ENCODE results near the gene PDZD8. TPM values are rescaled to one million over a fixed set of nuclear protein-coding genes. Genes with fewer than 3 reads are reported as not detected.

Gene PDZD8
- total RNA-seq, 1 donor from 2014 or later: 31.7 TPM

DNA sequence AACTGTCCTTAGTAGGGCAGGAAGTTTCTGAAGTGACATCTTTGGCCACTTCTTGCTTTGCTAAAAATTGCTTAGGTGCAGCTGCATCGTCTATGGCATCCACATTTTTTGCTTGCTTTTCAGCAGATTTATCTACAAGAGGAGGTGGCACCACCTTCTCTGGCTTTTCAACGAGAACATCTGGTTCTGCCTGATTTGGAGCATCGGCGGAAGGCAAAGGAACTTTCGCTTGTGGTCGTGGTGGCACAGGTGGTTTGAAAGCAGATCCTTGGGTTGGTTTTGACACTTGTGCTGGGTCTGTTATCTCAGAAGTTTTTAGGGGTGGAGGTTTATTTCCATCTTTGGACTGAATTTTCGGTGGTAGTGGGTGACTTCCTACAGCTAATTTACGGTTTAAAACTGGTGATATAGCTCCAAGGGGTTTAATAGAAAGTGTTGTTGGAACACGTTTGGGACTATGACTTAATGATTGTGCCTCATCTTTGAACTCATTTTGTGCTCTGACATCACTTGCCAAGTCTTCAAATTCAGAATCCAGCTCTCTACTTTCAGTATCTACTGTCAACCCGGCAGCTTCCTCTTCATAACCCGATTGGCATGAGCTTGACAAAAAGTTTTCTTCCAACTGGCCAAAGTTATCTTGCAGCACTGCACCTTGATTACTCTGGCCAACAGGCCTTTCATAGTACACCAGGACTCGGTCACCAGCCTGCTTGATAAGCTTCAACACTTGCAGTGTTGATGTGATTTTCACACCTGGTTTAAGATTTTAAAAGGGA lies 90.3 kb downstream of the PDZD8 start:
- H3K4me3 Mint-ChIP-seq: no peak overlapping the region
- H3K27me3 Mint-ChIP-seq: no peaks in the 10 kb centered on the region
- no peak overlapping the region for H3K27ac Mint-ChIP-seq
- H3K4me1 Mint-ChIP-seq (ENCODE audit: unreplicated experiment): no peaks in the 10 kb centered on the region
- DNase-seq (ENCODE audit: extremely low spot score, unreplicated experiment): no peak
- H3K9me3 Mint-ChIP-seq: no peaks in the 10 kb centered on the region
- H3K36me3 Mint-ChIP-seq: peaks cover 22% of the 10 kb centered on the region
- TF ChIP-seq, protein P1, sequence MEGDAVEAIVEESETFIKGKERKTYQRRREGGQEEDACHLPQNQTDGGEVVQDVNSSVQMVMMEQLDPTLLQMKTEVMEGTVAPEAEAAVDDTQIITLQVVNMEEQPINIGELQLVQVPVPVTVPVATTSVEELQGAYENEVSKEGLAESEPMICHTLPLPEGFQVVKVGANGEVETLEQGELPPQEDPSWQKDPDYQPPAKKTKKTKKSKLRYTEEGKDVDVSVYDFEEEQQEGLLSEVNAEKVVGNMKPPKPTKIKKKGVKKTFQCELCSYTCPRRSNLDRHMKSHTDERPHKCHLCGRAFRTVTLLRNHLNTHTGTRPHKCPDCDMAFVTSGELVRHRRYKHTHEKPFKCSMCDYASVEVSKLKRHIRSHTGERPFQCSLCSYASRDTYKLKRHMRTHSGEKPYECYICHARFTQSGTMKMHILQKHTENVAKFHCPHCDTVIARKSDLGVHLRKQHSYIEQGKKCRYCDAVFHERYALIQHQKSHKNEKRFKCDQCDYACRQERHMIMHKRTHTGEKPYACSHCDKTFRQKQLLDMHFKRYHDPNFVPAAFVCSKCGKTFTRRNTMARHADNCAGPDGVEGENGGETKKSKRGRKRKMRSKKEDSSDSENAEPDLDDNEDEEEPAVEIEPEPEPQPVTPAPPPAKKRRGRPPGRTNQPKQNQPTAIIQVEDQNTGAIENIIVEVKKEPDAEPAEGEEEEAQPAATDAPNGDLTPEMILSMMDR (conservative IDR thresholded peaks at IDR 0.05): no peak

GRCh38 chr10:117277675-117278074 lies 97.6 kb downstream of the PDZD8 start:
- no peaks in the 10 kb centered on the region for H3K9me3 Mint-ChIP-seq
- H3K27ac Mint-ChIP-seq: no peak overlapping the region
- DNase-seq (ENCODE audit: extremely low spot score, unreplicated experiment): no peak
- no peaks in the 10 kb centered on the region for H3K36me3 Mint-ChIP-seq
- peaks cover 3% of the 10 kb centered on the region for H3K4me1 Mint-ChIP-seq (ENCODE audit: unreplicated experiment)
- H3K27me3 Mint-ChIP-seq: no peaks in the 10 kb centered on the region
- H3K4me3 Mint-ChIP-seq: no peak overlapping the region
- TF ChIP-seq, protein P1 (conservative IDR thresholded peaks at IDR 0.05): no peak

- Mint-ChIP-seq H3K4me3 (no peak overlapping the region), H3K9me3 (no peaks in the 10 kb centered on the region), H3K27me3 (peaks cover 3% of the 10 kb centered on the region), H3K36me3 (no peaks in the 10 kb centered on the region), H3K27ac (no peak overlapping the region), H3K4me1 (ENCODE audit: unreplicated experiment) (peaks cover 3% of the 10 kb centered on the region)
- TF ChIP-seq, protein P1 (conservative IDR thresholded peaks at IDR 0.05): no peak
- no peak for DNase-seq (ENCODE audit: extremely low spot score, unreplicated experiment)
These were observed 100.1 kb downstream of the PDZD8 start for GRCh38 chr10:117275121-117275520.

- peaks cover 3% of the 10 kb centered on the region for H3K4me1 Mint-ChIP-seq (ENCODE audit: unreplicated experiment)
- no peaks in the 10 kb centered on the region for H3K9me3 Mint-ChIP-seq
- H3K4me3 Mint-ChIP-seq: no peak overlapping the region
- no peaks in the 10 kb centered on the region for H3K36me3 Mint-ChIP-seq
- H3K27ac Mint-ChIP-seq: no peak overlapping the region
- TF ChIP-seq, protein P1 (conservative IDR thresholded peaks at IDR 0.05): no peak
- DNase-seq (ENCODE audit: extremely low spot score, unreplicated experiment): no peak
- peaks cover 5% of the 10 kb centered on the region for H3K27me3 Mint-ChIP-seq
These were observed 100.7 kb downstream of the PDZD8 start for GRCh38 chr10:117274509-117274908.

GRCh38 chr10:117273980-117274379 lies 101.3 kb downstream of the PDZD8 start:
- TF ChIP-seq, protein P1 (conservative IDR thresholded peaks at IDR 0.05): no peak
- H3K4me3 Mint-ChIP-seq: no peak overlapping the region
- peaks cover 7% of the 10 kb centered on the region for H3K27me3 Mint-ChIP-seq
- DNase-seq (ENCODE audit: extremely low spot score, unreplicated experiment): no peak
- no peak overlapping the region for H3K27ac Mint-ChIP-seq
- H3K36me3 Mint-ChIP-seq: no peaks in the 10 kb centered on the region
- no peaks in the 10 kb centered on the region for H3K9me3 Mint-ChIP-seq
- peaks cover 3% of the 10 kb centered on the region for H3K4me1 Mint-ChIP-seq (ENCODE audit: unreplicated experiment)
